AG10803 (cell line): ENCODE results near the gene TRPM3.

Source experiments
- DNase-seq: peaks from one replicate; pipeline ENCODE4 v3.0.0; 2010; ENCODE audit warnings: low read depth
- H3K4me3 ChIP-seq: 2 replicates; pipeline ENCODE4 v1.5.1; 2011; ENCODE audit warnings: mild to moderate bottlenecking, low read length, control low read depth
- CTCF ChIP-seq: conservative IDR thresholded peaks from 2 replicates; pipeline ENCODE4 v1.5.1; 2011; ENCODE audit warnings: mild to moderate bottlenecking, low read length, control low read depth, inconsistent platforms

The TRPM3 gene

DNA sequence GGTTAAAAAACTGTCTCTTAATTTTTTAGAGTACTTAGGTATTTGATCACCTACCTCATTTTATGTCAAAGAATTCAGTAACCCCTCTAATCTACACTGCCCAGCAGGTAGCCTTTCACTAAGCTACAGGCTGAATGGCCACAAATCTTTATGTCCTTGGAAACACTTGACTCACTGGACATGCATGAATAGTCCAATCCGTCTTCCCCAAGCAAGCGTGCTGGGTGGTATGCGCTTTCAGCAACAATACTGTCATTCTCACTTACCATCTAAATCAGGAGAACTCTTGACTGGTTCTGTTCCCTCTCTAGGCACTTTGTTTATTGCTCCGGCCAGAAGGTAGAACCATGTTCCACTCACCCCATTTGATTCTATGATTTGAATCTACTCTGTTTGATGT lies 73.1 kb downstream of the TRPM3 start:
- TF ChIP-seq CTCF = no peak
- no peak for DNase-seq
- H3K4me3 ChIP-seq = no peak overlapping the region

- H3K4me3 ChIP-seq = no peak overlapping the region
Measured at GRCh38 chr9:71042448-71042990, 78.9 kb downstream of the TRPM3 start.

DNA sequence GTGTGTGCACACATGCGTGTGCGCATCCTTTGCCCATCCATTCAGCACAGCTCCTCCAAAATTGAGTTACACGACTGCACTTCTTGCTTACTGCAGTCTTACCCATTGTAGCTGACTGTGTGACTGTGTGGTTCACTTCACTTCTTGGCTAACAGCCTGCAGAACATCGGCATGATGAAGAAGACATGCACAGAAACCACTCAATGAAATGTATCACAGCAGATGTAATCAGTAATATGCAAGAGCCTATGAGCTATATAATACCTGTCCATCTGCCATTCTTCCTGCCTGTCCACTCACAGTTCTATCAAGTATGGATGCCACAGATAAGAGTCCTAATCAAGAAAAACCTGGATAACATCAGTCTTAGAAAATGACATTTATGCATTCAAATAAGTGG lies 83.9 kb downstream of the TRPM3 start:
- no peak for DNase-seq
- no peak for TF ChIP-seq CTCF
- no peak overlapping the region for H3K4me3 ChIP-seq

More at GRCh38 chr9:71042448-71042990, 78.9 kb downstream of the TRPM3 start:
- DNase-seq = no peak
- TF ChIP-seq CTCF = no peak

DNA sequence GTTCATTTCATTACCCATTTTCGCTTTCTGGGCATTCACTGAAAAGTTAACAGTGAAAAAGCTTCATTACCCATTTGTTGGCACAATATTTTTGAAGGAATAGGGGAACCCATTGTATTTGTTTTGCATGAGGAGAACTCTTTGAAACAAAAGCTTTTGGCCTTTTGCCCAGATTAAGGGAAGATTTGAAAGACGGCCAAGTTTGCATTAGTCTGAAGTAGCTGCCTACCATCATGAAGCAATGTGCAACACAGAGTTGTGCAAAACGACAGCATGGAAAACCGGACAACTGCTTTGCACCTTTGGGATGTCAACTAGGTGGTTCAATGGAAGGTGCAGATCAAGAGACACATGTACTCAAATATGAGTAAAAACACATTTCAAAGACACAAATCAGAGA lies 84.9 kb downstream of the TRPM3 start:
- no peak for TF ChIP-seq CTCF
- DNase-seq = no peak
- no peak overlapping the region for H3K4me3 ChIP-seq

- no peak overlapping the region for H3K4me3 ChIP-seq
- no peak for TF ChIP-seq CTCF
- DNase-seq = no peak
Measured at GRCh38 chr9:71032779-71033178, 88.6 kb downstream of the TRPM3 start.

- TF ChIP-seq CTCF = no peak
- DNase-seq = no peak
Measured at GRCh38 chr9:71025728-71026127, 95.7 kb downstream of the TRPM3 start.

DNA sequence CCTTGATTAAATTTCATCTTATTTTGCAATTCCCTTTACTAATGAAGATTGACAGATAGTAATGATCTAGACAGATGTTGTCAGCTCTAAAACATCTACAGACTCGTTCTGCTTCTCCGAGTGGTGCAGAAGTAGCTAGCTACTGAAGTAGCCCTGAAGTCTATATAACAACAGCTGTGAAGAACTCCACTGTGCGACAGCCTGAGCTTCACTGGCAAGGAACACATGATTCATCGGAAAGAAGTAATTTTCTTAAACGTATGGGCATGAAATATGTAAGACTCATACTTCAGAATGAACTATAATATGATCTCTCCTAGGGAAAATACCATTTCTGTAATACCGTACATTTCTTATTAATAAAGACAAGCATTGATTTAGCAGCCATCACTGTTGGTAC lies 96.2 kb downstream of the TRPM3 start:
- no peak for TF ChIP-seq CTCF
- no peak for DNase-seq
- H3K4me3 ChIP-seq = no peak overlapping the region

More at GRCh38 chr9:71025728-71026127, 95.7 kb downstream of the TRPM3 start:
- H3K4me3 ChIP-seq = no peak overlapping the region
